Activated CD8-positive, alpha-beta memory T cell treated with anti-CD3 and anti-CD28 coated beads, Interleukin-2, amount 50 U/mL, for 48 hours (primary cell): ENCODE data around the gene ZNF362.

Experiments
- DNase-seq: peaks from one replicate; pipeline ENCODE4 v3.0.0-alpha.2; 2020

Gene ZNF362

DNA sequence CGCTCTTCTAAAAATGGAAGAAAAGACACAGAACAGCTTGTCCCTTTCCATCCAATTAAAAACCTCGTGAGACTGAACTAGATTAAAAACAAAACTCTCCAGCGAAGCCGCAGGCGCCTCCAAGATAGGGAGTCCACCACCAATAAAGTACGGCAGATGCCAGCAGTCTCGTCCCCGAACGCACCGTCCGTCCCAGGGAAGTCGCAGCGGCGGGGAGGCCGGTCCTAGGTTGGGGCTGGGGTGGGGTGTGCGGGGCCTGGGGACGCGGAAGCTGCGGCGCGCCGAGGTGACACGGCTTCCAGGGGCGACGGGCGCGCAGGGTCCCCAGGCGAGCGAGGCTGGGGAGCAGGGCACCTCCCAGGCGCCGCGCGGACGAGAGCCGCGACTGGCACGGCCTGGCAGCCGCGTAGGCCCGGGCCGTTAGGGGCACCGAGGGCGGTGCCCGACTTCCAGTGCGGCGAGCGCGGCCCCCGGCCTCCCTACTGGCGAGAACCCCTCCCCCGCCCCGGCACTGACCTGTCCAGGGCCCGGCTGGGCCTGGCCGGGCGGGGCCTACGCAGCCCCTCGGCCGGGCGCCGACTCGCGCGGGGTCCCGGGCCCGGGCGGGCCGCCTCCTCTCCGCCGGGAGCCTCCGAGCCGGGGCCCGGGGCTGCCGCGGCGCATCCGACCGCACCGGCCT is 92.9 kb downstream of the ZNF362 start:
- DNase-seq = peak; percentile 74

GRCh38 chr1:33349778-33350610 is 93.7 kb downstream of the ZNF362 start:
- peak; percentile 89 for DNase-seq
